Ascending aorta (tissue), 2 donors: ENCODE data around the gene PREX1. TPM values are rescaled to one million over a fixed set of nuclear protein-coding genes. Genes with fewer than 3 reads are reported as not detected.

Experiments used
- DNase-seq, 2 donors: peaks; one replicate each; pipeline ENCODE4 v3.0.0-alpha.2; 2019; ENCODE audit warnings: low spot score in 2 of 2
- H3K27ac ChIP-seq, 2 donors: fragments of 200-600 bp; sonication (generic); one replicate each; pipeline ENCODE4 v1.5.1; 2016 to 2017; ENCODE audit warnings: mild to moderate bottlenecking in 1 of 2
- H3K27me3 ChIP-seq: fragments of 200-600 bp; sonication (generic); one replicate; pipeline ENCODE4 v1.5.1; 2017
- H3K36me3 ChIP-seq, 2 donors: fragments of 200-600 bp; sonication (generic); one replicate each; pipeline ENCODE4 v1.5.1; 2016
- H3K4me1 ChIP-seq, 2 donors: fragments of 200-600 bp; sonication (generic); one replicate each; pipeline ENCODE4 v1.5.1; 2016 to 2017; ENCODE audit warnings: mild to moderate bottlenecking in 1 of 2
- H3K4me3 ChIP-seq, 2 donors: fragments of 200-600 bp; sonication (generic); one replicate each; pipeline ENCODE4 v1.5.1; 2016 to 2017; ENCODE audit warnings: mild to moderate bottlenecking in 1 of 2
- H3K9me3 ChIP-seq, 2 donors: fragments of 200-600 bp; sonication (generic); one replicate each; pipeline ENCODE4 v1.5.1; 2016
- intact Hi-C: fragments of 100-400 bp; cut with DNase I; formaldehyde crosslinking; loops from one replicate; pipeline ENCODE4 v1.15.1; 2023
- total RNA-seq: library from RNA; depleted of rRNA; stranded (reverse); fragments of >200 nt; gene quantifications from one replicate; pipeline ENCODE4 v1.1.0, GENCODE V29; 2016
- TF ChIP-seq, protein P1 (sequence below), 3 experiments: fragments of 200-600 bp in 2 of 3; fragments of 450-650 bp in 1 of 3; sonication (generic) in 2 of 3; IDR thresholded peaks; one replicate each; pipeline ENCODE4 v1.5.1; 2016 to 2019; ENCODE audit warnings: antibody characterized with exemption in 3 of 3, mild to moderate bottlenecking in 1 of 3, moderate library complexity in 1 of 3

The PREX1 gene
- total RNA-seq, 1 donor from 2014 or later, result 75.4 TPM

DNA sequence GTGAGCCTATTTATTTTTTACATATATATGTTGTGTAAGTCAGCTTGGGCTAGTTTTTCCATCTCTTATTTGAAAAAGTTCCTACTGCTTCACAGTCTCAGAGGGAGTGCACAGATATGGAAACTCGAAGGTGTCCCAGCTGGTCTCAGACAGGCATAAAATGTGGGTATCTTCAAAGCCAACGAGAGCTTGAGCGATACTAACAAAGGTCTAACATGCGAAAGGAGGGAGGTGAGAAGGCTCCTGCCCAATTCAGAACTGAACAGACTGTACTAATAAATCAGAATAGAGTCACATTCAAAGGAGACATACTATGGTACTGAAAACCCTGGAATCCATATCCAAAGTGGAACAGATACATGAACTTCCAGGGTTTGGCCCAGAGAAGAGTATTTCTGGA is 113.0 kb downstream of the PREX1 start:
- no peak for DNase-seq
- H3K9me3 ChIP-seq, result no peaks in the 10 kb centered on the region
- intact Hi-C loops, result no loop called here
- H3K27me3 ChIP-seq, result no peaks in the 10 kb centered on the region
- H3K4me1 ChIP-seq, result peaks cover 5 to 16% of the 10 kb centered on the region in 2 donors
- H3K4me3 ChIP-seq, result no peak overlapping the region
- H3K27ac ChIP-seq, result peak overlapping the region in 1 of 2 donors; percentile 43
- TF ChIP-seq, protein P1, sequence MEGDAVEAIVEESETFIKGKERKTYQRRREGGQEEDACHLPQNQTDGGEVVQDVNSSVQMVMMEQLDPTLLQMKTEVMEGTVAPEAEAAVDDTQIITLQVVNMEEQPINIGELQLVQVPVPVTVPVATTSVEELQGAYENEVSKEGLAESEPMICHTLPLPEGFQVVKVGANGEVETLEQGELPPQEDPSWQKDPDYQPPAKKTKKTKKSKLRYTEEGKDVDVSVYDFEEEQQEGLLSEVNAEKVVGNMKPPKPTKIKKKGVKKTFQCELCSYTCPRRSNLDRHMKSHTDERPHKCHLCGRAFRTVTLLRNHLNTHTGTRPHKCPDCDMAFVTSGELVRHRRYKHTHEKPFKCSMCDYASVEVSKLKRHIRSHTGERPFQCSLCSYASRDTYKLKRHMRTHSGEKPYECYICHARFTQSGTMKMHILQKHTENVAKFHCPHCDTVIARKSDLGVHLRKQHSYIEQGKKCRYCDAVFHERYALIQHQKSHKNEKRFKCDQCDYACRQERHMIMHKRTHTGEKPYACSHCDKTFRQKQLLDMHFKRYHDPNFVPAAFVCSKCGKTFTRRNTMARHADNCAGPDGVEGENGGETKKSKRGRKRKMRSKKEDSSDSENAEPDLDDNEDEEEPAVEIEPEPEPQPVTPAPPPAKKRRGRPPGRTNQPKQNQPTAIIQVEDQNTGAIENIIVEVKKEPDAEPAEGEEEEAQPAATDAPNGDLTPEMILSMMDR (IDR thresholded peaks at IDR 0.05), result no peak
- H3K36me3 ChIP-seq, result no peaks in the 10 kb centered on the region

DNA sequence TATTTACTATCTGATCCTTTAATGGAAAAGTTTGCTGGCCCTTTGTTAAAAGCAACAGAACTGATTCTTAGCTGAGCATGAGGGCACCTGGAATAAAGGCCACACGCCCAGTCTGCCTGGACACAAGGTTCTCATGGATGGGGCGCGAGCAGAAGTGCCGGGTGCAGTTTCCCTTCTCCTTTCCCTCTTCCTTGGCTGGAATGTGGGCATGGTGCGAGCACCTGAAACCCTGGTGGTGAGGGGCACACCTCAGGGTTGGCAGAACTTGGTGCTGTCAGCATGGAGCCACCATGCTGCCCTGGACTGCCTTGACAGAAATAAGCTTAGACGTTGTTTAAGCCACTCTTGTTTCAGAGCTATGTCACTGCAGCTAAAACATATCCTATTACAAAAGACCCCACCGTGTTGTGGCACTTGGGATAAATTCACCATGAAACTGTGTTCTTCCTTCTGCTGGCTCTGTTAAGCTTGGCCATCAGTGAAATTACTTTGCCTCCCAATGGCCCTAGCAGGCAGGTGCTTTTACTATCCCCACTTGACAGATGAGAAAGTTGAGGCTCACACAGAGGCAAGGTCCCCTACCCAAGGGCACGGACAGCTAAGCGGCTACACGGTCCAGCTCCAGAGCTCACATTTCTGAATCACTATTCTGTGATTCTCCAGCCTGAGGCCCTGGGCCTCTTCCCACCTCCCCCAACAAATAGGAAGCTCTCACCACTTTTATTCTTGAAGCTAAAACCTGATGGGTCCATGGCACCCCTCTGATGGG is 115.9 kb downstream of the PREX1 start:
- Histone ChIP-seq H3K4me3 (no peak overlapping the region), H3K27ac (no peak overlapping the region), H3K9me3 (no peaks in the 10 kb centered on the region), H3K27me3 (no peaks in the 10 kb centered on the region), H3K4me1 (peaks cover 13 to 38% of the 10 kb centered on the region in 2 donors), H3K36me3 (no peaks in the 10 kb centered on the region)
- intact Hi-C loops, result no loop called here
- no peak for DNase-seq
- TF ChIP-seq, protein P1 (IDR thresholded peaks at IDR 0.05), result no peak

DNA sequence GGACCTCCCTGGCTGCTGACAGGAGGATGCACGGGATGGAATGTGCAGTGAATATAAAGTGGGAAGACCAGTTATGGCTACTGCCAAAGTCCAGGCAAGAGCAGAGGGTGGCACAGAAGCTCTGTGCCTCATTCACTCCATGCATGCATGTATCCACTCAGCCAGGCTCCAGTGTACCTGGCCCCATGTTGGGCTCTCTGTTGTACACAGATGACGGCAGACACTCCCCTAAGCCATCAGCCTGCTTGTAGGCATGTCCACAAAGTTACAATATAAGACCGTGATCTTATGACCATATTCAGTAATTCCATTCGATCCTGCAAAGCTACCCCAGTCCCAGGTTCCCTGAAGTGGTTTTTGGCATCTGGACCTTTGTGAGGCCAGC is 116.8 kb downstream of the PREX1 start:
- TF ChIP-seq, protein P1 (IDR thresholded peaks at IDR 0.05), result no peak
- Histone ChIP-seq H3K27me3 (no peaks in the 10 kb centered on the region), H3K4me1 (peaks cover 20 to 46% of the 10 kb centered on the region in 2 donors), H3K27ac (no peak overlapping the region), H3K4me3 (no peak overlapping the region), H3K9me3 (no peaks in the 10 kb centered on the region), H3K36me3 (no peaks in the 10 kb centered on the region)
- no peak for DNase-seq
- intact Hi-C loops, result no loop called here

DNA sequence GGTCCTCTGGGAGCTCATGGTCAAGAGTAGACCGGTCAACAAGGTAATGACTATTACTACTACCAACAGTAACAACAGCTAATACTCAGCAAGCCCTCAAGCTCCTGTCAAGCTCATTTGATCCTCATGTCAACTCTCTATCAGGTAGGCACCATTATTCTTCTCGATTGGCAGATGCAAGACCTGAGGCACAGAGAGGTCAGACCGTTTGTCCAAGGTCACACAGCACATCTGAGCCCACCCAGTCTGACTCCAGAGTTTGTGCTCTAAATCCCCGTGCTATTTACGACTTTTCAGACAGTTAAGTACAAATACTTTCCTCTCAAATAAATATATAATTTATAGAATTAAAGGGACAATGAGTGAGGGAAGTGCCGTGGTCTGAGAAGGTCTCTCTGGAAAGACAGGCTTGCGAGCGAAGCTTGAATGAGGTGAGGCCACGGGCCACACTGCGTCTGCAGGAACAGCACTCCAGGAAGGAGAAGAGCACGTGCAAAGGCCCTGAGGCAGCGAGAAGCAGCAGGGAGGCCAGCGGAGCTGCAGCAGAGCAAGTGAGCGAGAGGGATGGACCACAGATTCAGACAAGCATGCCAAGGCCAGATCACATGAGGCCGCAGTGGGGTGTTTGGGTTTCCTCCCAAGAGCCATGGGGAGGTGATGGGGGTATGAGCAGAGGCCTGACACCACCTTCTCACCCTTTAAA is 117.3 kb downstream of the PREX1 start:
- TF ChIP-seq, protein P1 (IDR thresholded peaks at IDR 0.05), result no peak
- H3K4me1 ChIP-seq, result peaks cover 20 to 49% of the 10 kb centered on the region in 2 donors
- H3K9me3 ChIP-seq, result no peaks in the 10 kb centered on the region
- H3K36me3 ChIP-seq, result no peaks in the 10 kb centered on the region
- H3K27ac ChIP-seq, result peak overlapping the region in 1 of 2 donors; percentile 23
- no peak overlapping the region for H3K4me3 ChIP-seq
- H3K27me3 ChIP-seq, result no peaks in the 10 kb centered on the region
- no peak for DNase-seq
- intact Hi-C loops, result no loop called here

DNA sequence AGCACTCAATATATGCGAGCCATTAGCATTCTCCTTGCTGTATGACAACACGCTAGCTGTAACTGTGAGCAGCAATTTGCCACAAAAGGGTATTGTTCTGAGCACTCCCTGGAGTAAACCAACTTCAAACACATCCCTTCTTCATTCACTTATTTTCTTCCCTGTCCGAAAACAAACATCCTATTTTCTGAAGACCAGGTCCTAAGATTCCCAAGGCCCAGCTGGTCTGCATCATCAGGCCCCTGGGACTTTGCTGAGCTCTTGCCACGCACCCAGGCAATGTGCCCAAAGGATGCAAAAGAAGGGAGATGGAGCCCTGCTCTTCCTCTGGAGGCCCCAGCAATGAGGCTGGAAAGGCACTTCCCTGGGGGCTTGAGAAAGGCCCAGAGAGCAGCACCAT is 118.1 kb downstream of the PREX1 start:
- TF ChIP-seq, protein P1 (IDR thresholded peaks at IDR 0.05), result no peak
- Histone ChIP-seq H3K27ac (peak overlapping the region; percentile 7 to 38), H3K36me3 (no peaks in the 10 kb centered on the region), H3K9me3 (no peaks in the 10 kb centered on the region), H3K4me1 (peaks cover 23 to 56% of the 10 kb centered on the region in 2 donors), H3K4me3 (no peak overlapping the region), H3K27me3 (no peaks in the 10 kb centered on the region)
- intact Hi-C loops, result no loop called here
- DNase-seq, result no peak
